HepG2 (cell line): ENCODE data around the gene NHSL1. TPM values are rescaled to one million over a fixed set of nuclear protein-coding genes. Genes with fewer than 3 reads are reported as not detected.
A peak's percentile ranks its signal among the peaks of the same experiment; 100 is the strongest.

Experiments
- DNMT1 ChIP-seq: sonication (generic); formaldehyde crosslinking; IDR thresholded peaks from 2 replicates; pipeline ENCODE4 v1.5.1; 2020; ENCODE audit warnings: mild to moderate bottlenecking, missing genetic modification reagents
- JUND ChIP-seq: sonication (generic); formaldehyde crosslinking; IDR thresholded peaks from 2 replicates; pipeline ENCODE4 v1.8.0; 2022; ENCODE audit warnings: mild to moderate bottlenecking, missing genetic modification reagents
- NR1H2 ChIP-seq: sonication (generic); formaldehyde crosslinking; IDR thresholded peaks from 2 replicates; pipeline ENCODE4 v1.8.1; 2022; ENCODE audit warnings: low read depth, missing genetic modification reagents, borderline replicate concordance
- PTBP1 ChIP-seq: fragments of 200-400 bp; formaldehyde crosslinking; IDR thresholded peaks from 2 replicates; pipeline ENCODE4 v1.6.1; 2018; ENCODE audit warnings: low read length, low read depth; ENCODE audit not compliant: poor library complexity, severe bottlenecking
- ZNF367 ChIP-seq: sonication (generic); formaldehyde crosslinking; IDR thresholded peaks from 2 replicates; pipeline ENCODE4 v1.4.0; 2020; ENCODE audit warnings: missing genetic modification reagents, borderline replicate concordance
- ZNF766 ChIP-seq: sonication (generic); formaldehyde crosslinking; IDR thresholded peaks from 2 replicates; pipeline ENCODE4 v1.5.0; 2020; ENCODE audit warnings: missing genetic modification reagents, borderline replicate concordance
- polyA plus RNA-seq, 8 experiments: library from polyadenylated mRNA; depleted of rRNA in 3 of 8; stranded (reverse) in 7 of 8; unstranded in 1 of 8; fragments of >200 nt; fragmentation: Illumina TruSeq in 4 of 8; extraction: Trizol in 4 of 8; gene quantifications; 2 replicates each; pipeline versions ENCODE4 v1.2.1 to v1.2.3, GENCODE V29; 2011 to 2016; ENCODE audit warnings: low read depth in 4 of 8, missing spikeins in 1 of 8, mixed read lengths in 1 of 8; ENCODE audit not compliant: insufficient read depth in 1 of 8
- total RNA-seq, 5 experiments: library from RNA; depleted of rRNA; stranded (reverse); fragments of >200 nt; fragmentation: Illumina TruSeq; extraction: Trizol; gene quantifications; 2 replicates each; pipeline ENCODE4 v1.2.3, GENCODE V29; 2016; ENCODE audit warnings: low read depth in 1 of 5
- TF ChIP-seq, protein P1 (sequence below): sonication (generic); formaldehyde crosslinking; IDR thresholded peaks from 2 replicates; pipeline ENCODE4 v1.5.0; 2020; ENCODE audit warnings: missing genetic modification reagents
- TF ChIP-seq, protein P2 (sequence below): sonication (generic); formaldehyde crosslinking; conservative IDR thresholded peaks from 2 replicates; pipeline ENCODE4 v1.4.0; 2020; ENCODE audit warnings: missing genetic modification reagents
- TF ChIP-seq, protein P3 (sequence below): sonication (generic); formaldehyde crosslinking; conservative IDR thresholded peaks from 2 replicates; pipeline ENCODE4 v1.4.0; 2020; ENCODE audit warnings: missing genetic modification reagents
- TF ChIP-seq, protein P4 (sequence below): sonication (generic); formaldehyde crosslinking; IDR thresholded peaks from 2 replicates; pipeline ENCODE4 v1.5.0; 2020; ENCODE audit warnings: mild to moderate bottlenecking, missing genetic modification reagents, borderline replicate concordance
- TF ChIP-seq, protein P5 (sequence below): sonication (generic); formaldehyde crosslinking; IDR thresholded peaks from 2 replicates; pipeline ENCODE4 v1.8.0; 2022; ENCODE audit warnings: mild to moderate bottlenecking, missing genetic modification reagents, borderline replicate concordance
- TF ChIP-seq, protein P6 (sequence below): sonication (generic); formaldehyde crosslinking; IDR thresholded peaks from 2 replicates; pipeline ENCODE4 v1.8.0; 2022; ENCODE audit warnings: mild to moderate bottlenecking, missing genetic modification reagents, moderate library complexity

The NHSL1 gene
- total and polyA plus RNA-seq, 2 of the 13 experiments (the other 11 are each of a cell fraction or from before 2014, with no cell fraction given) = 24.9 to 53.6 TPM

DNA sequence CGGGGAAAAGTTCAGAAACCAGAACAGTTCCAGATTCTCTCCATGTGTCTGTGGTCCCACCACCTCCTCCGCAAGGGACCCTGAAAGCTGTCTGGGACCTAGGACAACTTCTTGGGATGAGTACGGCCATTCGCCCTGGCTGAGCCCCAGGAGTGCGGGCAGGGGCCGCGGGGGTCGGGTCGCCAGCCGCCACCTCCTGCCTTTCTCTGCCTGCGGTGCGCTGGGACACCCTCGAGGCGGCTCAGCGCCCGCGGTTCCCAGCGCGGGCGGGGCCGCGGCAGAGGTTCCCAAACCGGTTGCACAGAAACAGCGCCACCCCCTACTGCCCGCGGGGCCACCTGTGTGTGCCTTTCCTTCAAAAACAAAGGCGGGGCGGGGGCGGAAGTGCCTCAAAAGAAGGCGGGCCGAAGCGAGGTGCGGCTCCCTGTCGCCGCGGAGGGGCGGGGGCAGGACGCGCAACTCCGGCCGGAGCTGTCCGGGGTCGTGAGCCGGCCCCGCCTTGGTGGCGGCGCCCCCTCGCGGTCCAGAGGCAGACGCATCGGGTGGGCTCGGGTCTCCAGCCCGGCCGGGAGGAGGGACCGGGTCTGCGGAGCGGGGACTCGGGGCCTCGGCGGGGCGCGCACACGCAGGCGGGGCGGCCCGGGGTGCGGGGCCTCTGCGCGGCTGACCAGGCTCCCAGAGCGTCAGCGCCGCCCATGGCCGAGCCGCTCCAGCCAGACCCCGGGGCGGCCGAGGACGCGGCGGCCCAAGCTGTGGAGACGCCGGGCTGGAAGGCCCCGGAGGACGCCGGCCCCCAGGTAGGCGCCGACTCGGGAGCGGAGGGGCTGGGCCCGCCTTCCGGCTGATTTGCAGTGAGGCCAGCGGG lies 95.3 kb downstream of the NHSL1 start, which contains the start of gene HEBP2 (continued):
- no peak for TF ChIP-seq NR1H2 (CRISPR knock-in tag)
- no peak for TF ChIP-seq DNMT1 (CRISPR knock-in tag)
- TF ChIP-seq JUND (CRISPR knock-in tag) = 0 out of 2 replicates have a peak, but pooled peaks have one; percentile 44
- TF ChIP-seq, protein P1, sequence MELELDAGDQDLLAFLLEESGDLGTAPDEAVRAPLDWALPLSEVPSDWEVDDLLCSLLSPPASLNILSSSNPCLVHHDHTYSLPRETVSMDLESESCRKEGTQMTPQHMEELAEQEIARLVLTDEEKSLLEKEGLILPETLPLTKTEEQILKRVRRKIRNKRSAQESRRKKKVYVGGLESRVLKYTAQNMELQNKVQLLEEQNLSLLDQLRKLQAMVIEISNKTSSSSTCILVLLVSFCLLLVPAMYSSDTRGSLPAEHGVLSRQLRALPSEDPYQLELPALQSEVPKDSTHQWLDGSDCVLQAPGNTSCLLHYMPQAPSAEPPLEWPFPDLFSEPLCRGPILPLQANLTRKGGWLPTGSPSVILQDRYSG = peak; percentile 71
- TF ChIP-seq, protein P2, sequence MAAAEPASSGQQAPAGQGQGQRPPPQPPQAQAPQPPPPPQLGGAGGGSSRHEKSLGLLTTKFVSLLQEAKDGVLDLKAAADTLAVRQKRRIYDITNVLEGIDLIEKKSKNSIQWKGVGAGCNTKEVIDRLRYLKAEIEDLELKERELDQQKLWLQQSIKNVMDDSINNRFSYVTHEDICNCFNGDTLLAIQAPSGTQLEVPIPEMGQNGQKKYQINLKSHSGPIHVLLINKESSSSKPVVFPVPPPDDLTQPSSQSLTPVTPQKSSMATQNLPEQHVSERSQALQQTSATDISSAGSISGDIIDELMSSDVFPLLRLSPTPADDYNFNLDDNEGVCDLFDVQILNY = no peak
- TF ChIP-seq, protein P3, sequence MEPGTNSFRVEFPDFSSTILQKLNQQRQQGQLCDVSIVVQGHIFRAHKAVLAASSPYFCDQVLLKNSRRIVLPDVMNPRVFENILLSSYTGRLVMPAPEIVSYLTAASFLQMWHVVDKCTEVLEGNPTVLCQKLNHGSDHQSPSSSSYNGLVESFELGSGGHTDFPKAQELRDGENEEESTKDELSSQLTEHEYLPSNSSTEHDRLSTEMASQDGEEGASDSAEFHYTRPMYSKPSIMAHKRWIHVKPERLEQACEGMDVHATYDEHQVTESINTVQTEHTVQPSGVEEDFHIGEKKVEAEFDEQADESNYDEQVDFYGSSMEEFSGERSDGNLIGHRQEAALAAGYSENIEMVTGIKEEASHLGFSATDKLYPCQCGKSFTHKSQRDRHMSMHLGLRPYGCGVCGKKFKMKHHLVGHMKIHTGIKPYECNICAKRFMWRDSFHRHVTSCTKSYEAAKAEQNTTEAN (CRISPR knock-in tag) = peak; percentile 79
- TF ChIP-seq, protein P4, sequence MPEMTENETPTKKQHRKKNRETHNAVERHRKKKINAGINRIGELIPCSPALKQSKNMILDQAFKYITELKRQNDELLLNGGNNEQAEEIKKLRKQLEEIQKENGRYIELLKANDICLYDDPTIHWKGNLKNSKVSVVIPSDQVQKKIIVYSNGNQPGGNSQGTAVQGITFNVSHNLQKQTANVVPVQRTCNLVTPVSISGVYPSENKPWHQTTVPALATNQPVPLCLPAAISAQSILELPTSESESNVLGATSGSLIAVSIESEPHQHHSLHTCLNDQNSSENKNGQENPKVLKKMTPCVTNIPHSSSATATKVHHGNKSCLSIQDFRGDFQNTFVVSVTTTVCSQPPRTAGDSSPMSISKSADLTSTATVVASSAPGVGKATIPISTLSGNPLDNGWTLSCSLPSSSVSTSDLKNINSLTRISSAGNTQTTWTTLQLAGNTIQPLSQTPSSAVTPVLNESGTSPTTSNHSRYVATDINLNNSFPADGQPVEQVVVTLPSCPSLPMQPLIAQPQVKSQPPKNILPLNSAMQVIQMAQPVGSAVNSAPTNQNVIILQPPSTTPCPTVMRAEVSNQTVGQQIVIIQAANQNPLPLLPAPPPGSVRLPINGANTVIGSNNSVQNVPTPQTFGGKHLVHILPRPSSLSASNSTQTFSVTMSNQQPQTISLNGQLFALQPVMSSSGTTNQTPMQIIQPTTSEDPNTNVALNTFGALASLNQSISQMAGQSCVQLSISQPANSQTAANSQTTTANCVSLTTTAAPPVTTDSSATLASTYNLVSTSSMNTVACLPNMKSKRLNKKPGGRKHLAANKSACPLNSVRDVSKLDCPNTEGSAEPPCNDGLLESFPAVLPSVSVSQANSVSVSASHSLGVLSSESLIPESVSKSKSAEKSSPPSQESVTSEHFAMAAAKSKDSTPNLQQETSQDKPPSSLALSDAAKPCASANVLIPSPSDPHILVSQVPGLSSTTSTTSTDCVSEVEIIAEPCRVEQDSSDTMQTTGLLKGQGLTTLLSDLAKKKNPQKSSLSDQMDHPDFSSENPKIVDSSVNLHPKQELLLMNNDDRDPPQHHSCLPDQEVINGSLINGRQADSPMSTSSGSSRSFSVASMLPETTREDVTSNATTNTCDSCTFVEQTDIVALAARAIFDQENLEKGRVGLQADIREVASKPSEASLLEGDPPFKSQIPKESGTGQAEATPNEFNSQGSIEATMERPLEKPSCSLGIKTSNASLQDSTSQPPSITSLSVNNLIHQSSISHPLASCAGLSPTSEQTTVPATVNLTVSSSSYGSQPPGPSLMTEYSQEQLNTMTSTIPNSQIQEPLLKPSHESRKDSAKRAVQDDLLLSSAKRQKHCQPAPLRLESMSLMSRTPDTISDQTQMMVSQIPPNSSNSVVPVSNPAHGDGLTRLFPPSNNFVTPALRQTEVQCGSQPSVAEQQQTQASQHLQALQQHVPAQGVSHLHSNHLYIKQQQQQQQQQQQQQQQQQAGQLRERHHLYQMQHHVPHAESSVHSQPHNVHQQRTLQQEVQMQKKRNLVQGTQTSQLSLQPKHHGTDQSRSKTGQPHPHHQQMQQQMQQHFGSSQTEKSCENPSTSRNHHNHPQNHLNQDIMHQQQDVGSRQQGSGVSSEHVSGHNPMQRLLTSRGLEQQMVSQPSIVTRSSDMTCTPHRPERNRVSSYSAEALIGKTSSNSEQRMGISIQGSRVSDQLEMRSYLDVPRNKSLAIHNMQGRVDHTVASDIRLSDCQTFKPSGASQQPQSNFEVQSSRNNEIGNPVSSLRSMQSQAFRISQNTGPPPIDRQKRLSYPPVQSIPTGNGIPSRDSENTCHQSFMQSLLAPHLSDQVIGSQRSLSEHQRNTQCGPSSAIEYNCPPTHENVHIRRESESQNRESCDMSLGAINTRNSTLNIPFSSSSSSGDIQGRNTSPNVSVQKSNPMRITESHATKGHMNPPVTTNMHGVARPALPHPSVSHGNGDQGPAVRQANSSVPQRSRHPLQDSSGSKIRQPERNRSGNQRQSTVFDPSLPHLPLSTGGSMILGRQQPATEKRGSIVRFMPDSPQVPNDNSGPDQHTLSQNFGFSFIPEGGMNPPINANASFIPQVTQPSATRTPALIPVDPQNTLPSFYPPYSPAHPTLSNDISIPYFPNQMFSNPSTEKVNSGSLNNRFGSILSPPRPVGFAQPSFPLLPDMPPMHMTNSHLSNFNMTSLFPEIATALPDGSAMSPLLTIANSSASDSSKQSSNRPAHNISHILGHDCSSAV (CRISPR knock-in tag) = peak; percentile 81; the same call in 1 of the 2 replicates
- TF ChIP-seq ZNF766 = peak; percentile 62; the same call in 1 of the 2 replicates
- TF ChIP-seq PTBP1 = peak; percentile 19
- TF ChIP-seq, protein P5, sequence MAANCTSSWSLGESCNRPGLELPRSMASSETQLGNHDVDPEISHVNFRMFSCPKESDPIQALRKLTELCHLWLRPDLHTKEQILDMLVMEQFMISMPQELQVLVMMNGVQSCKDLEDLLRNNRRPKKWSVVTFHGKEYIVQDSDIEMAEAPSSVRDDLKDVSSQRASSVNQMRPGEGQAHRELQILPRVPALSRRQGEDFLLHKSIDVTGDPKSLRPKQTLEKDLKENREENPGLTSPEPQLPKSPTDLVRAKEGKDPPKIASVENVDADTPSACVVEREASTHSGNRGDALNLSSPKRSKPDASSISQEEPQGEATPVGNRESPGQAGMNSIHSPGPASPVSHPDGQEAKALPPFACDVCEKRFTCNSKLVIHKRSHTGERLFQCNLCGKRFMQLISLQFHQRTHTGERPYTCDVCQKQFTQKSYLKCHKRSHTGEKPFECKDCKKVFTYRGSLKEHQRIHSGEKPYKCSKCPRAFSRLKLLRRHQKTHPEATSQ (CRISPR knock-in tag) = peak; percentile 94; the same call in 1 of the 2 replicates
- no peak; the same call in none of the 2 replicates for TF ChIP-seq ZNF367 (CRISPR knock-in tag)
- TF ChIP-seq, protein P6, sequence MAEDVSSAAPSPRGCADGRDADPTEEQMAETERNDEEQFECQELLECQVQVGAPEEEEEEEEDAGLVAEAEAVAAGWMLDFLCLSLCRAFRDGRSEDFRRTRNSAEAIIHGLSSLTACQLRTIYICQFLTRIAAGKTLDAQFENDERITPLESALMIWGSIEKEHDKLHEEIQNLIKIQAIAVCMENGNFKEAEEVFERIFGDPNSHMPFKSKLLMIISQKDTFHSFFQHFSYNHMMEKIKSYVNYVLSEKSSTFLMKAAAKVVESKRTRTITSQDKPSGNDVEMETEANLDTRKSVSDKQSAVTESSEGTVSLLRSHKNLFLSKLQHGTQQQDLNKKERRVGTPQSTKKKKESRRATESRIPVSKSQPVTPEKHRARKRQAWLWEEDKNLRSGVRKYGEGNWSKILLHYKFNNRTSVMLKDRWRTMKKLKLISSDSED (CRISPR knock-in tag) = 0 out of 2 replicates have a peak, but pooled peaks have one; percentile 56
